Fibroblast of skin of right quadriceps (primary cell): ENCODE results near the gene EEF1AKMT2.

Source experiments
- DNase-seq: peaks from one replicate; pipeline ENCODE4 v3.0.0-alpha.2; 2013

EEF1AKMT2 gene

GRCh38 chr10:124736491-124737136 lies 55.1 kb downstream of the EEF1AKMT2 start:
- DNase-seq = no peak

- DNase-seq = no peak
These were observed 56.0 kb downstream of the EEF1AKMT2 start for GRCh38 chr10:124735491-124736286.

GRCh38 chr10:124734311-124735166 lies 57.1 kb downstream of the EEF1AKMT2 start:
- no peak for DNase-seq

- no peak for DNase-seq
These were observed 58.0 kb downstream of the EEF1AKMT2 start for GRCh38 chr10:124733571-124734245.

DNA sequence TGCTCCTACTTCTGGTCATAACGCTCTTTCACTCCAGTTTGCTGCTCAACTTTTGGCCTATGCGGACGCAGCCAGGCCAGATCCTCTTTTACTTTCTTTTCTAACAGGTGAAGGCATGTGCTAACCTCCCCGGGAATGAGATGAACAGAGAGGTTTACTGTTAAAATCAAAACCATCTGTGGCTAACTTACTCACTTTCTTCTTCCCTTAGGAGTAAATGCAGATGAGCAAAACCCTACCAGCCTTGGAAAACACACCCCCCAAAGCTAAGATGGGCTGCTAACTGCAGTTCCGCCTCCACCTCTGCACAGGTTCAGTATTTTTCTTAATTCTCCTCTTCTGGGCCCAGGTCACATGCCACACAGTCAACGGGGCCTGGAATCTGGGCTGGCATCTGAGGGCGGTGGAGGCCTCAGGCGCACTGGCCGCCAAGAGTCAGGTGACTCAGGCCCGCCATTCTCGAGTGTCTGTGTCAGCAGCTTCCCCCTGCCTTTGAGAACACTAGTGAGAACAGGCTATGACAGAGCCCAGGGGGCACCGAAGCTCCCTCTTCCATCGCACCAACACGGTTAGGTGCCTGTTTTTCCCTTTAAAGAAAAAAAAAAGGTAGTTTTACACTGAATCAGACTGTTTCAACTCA lies 58.6 kb downstream of the EEF1AKMT2 start:
- no peak for DNase-seq

DNA sequence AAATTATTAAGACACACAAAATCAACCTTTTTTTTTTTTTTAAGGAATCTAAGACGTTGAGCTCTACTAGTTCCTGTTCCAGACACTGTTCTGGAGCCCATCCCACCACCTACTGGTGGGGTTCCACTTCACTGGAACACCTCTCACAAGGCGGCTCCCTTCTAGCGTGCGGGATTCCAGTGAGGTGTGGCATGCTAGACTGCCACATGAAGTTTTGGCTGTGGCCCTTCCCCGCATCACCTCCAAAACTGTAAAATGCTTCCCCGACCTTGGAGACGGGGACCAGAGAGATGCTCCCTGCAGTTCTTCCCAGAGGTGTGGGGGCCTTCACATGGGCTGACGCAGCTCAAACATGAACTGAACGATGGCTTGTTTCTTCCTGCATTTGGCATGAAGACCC lies 60.1 kb downstream of the EEF1AKMT2 start:
- no peak for DNase-seq

DNA sequence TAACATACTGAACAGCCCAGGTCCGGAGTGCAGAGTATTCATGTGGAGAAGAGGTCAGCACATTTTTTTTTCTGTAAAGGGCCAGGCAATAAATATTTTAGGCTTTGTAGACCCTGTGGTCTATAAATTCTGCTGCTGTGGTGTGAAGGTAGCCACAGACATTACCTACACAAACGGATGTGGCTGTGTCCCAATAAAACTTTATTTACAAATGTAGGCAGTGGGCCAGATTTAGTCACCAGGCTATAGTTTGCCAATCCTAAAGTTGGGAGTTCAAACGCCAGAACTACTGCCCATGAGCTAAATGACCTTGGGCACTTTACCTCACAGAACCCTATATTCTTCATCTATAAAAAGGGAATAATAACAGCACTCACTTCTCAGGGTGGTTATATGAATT lies 60.9 kb downstream of the EEF1AKMT2 start:
- no peak for DNase-seq

DNA sequence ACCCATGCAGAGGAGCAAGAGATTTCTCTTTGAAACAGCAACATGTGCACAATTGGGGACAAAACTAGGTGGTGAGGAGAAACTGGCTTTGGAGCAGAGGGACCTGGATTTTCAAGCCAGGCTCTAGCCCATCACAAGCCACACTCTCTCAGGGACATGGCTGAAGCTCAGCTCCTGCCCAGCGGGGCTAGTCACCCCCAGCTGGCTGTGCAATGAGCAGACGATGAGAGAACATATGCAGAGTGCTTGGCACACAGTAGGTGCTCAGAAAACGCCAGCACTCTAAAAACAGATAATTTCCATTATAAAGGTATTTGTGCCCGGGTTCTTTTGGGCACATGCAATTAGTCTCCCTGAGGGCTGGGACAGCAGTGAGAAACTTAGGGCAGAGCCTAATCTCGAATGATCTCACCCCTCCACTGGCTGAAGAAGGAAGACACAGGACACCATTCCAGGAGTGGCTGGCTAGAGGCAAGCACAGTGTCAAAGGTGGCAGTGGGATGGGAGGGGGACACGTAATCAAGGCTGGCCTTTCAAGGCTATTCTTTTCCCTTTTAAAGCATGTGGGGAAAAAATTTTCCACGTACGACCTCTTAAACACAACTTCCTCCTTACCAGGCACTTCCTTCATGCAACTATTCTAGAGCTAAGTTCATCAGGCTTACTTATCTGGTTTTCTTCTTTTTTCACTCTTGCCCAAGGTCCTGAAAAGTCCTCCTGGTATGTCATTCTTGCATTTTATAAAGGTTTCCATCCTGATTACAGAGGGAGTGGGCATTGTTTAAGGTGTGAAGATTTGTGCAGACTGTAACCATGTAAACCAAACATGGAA lies 62.6 kb downstream of the EEF1AKMT2 start:
- no peak for DNase-seq

DNA sequence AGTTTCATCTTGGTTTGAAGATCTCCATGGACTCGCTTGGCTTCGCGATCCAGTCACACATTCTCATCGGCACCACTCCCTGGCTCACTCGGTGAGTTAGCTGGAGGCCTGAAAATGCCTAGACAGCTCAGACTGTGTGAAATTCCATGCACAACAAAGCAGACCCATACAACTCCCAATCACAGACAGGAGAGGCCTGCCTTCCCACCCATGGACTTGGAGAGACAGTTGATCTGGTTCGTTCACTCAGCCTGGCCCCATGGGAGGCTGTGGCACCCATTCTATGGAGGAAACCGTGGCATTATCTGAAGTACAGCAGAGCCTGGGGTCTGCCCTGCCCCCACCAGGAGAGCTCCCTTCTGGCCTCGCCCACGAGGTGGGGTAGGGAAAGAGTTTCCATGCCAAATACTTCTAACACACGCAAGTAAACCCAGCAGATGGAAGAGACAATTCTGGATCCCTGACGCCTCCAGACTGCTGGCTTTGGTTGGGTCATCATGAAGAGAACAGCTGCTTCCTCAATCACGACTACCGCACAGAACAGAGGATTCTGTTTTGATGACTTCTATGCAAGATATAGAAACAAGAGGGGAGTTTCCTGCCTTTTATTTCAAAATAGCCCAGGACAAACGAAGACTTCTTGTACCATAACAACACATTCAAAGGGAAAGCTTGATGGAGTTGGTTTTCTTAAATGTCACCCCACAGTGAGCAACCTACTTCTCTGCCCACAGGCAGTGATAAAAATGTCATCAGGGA lies 63.4 kb downstream of the EEF1AKMT2 start:
- DNase-seq = no peak

DNA sequence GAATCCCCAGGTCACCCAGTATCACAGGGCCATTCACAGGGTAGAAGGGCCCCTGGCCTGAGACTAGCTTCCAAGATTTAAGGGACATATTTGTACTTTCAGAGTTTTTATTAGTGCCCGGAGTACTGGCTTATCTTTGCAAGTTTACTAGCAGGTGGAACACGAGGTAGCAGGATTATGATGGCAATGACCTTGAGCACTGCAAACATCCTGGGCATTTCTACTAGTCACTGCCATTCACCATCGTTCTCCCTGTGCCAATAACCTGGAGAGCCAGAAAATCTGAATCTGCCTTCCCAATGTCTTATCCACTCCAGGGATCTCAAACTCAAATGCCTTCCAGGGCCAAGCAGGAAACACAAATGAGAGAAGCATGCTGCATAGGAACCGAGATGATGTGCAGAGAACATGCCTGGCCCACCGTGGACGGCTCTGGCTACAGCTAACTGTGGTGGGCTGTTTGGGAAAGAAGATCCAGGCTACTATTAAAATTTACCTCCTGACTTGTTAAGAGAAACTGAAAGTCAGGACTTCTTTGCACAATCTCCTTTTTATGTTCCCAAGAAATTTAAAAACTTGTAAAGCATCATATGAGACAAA lies 64.2 kb downstream of the EEF1AKMT2 start:
- no peak for DNase-seq

- DNase-seq = no peak
These were observed 65.9 kb downstream of the EEF1AKMT2 start for GRCh38 chr10:124725791-124726190.

DNA sequence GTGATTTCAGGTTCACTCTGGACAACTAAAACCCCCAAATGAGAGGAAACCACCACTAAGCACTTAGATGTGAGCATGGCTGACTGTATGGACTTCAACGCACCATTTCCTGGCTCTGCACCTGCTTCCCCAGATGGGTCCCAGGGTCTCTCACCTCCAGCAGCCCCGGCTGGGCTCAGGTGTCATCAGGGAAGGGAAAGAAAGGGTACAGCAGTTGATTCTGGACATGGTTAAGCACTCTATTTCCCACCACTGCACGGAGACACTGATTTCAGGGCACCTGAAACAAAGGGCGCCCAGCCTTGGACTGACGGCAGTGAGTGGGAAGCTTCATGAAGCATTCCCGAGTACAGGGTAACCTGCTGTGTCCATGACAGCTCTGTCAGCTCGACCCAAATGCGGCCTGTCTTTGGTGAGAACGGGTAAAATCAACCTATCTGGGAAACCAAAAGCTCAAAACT lies 66.5 kb downstream of the EEF1AKMT2 start:
- no peak for DNase-seq

DNA sequence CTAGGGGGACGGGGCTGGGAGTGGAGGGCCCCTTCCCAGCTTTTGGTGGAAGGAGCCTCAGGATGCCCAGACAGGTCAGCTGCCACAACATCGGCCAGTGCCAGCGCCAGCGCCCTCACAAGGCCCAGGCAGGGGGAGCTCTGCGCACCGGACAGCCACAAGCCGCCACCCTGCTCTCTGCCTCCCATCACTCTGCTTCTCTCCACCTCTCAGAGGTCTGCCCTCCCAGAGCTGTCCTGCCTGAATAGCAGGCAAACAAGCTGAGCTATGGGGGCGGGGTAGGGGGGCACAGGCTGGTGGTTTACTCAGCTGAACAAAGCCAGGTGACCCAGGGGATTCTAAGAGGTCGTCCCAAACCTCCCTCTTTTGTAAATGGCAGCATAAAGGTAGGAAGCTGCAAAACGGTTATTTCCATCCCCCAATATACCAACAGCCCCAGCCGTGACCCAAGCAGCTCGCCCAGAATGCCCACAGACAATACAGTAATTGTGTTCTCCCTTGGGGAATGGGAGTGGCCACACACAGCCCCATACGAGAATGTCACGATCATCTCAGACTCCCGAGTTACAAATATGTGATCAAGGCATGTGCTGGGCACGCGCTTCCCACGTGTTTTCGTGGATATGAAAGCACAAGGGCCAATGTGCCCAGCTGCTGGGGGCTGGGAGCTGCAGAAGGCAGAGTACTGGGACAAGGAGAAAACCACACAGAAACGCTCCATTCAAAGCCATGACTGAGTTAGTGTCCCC lies 67.2 kb downstream of the EEF1AKMT2 start:
- DNase-seq = no peak

DNA sequence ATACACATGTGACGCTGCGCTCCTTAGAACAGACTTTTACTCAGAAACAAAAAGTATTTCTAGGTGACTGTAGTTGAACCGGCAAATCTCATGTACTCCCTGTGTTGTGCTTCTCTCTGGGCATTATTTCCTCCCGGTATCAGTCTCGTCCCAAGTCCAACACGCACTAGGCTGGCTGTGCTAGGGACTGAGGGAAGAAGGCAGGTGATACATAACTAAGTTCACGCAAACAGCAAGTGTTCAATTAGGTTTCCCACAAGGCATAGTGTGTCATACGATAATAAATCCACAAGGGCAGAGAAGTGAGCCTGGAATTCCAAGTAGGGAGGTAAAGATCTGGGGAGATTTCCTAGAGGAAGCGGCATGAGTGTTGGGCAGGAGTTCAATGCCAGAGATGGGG lies 67.9 kb downstream of the EEF1AKMT2 start:
- DNase-seq = no peak

DNA sequence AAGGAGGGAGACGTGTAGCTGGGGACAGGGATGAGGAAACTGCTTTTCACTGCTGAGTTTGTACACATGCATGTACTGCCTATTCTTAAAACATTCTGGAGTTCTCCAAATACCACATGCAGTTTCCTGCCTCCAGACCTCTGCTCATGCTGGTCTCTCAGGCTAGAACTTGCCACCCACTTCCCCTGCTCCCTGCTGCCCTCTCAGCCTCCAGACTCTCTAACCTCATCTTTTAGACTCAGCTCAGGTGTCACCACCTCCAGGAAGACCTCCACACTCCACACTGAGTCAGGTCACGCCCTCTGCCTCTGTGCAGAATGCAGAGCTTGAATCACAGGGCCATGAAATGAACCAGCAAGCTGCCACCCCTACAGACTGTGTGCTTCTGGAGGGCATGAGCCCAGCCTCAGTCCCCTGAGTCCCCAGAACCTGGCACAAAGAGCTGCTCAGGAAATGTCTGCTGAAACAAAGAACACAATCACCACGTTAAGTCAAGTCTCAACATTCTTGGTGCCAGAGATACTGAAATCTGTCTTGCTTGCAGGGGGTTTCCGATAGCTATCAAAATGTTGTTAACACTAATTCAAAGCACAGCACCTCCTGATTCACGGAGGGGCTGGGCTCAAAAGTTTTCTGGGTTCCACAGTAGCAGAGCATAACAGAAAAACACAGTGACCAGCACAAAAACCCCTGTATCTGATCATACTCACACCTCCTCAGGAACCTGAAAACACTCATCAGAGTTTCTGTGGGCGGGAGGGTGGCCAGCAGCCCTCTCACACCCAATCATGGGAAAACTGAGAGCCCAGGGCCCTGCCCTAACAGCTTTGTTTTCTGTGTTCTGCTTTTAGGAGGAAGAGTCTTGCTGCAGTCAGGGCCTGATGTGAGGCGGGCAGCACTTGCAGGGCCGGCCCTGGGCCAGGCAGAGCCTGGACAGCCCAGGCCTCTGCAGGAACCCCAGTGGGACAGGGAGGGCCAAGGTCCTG lies 68.6 kb downstream of the EEF1AKMT2 start:
- no peak for DNase-seq

- no peak for DNase-seq
These were observed 70.2 kb downstream of the EEF1AKMT2 start for GRCh38 chr10:124721330-124722045.

- peak; percentile 31 for DNase-seq
These were observed 72.4 kb downstream of the EEF1AKMT2 start for GRCh38 chr10:124719213-124719851.
